ENCODE results near the gene NDUFAF3.

- no peak for TF ChIP-seq POLR2A (IDR thresholded peaks at IDR 0.05)
- no peak for TF ChIP-seq CTCF (IDR thresholded peaks at IDR 0.05)
- TF ChIP-seq POLR2AphosphoS5 (IDR thresholded peaks at IDR 0.05): no peak
These were observed 31.6 kb downstream of the NDUFAF3 start for GRCh38 chr3:49053543-49053942.

Data from prostate gland (tissue), 2 donors.